Endodermal cell (in vitro differentiated cells): Measurements from ENCODE around the gene HLCS. TPM values are rescaled to one million over a fixed set of nuclear protein-coding genes. Genes with fewer than 3 reads are reported as not detected.
A peak's percentile ranks its signal among the peaks of the same experiment; 100 is the strongest.

Experiments used
- DNase-seq: peaks from one replicate; pipeline ENCODE4 v3.0.0-alpha.2; 2017
- H3K27ac ChIP-seq: 2 replicates; pipeline ENCODE4 v1.5.1; 2013; ENCODE audit warnings: mild to moderate bottlenecking, low read depth, low read length, moderate library complexity
- H3K27me3 ChIP-seq: 2 replicates; pipeline ENCODE4 v1.6.1; 2013; ENCODE audit warnings: mild to moderate bottlenecking, low read length, moderate library complexity; ENCODE audit not compliant: insufficient read depth, control insufficient read depth, poor library complexity, severe bottlenecking
- H3K36me3 ChIP-seq: 2 replicates; pipeline ENCODE4 v1.7.0; 2013; ENCODE audit warnings: mild to moderate bottlenecking, low read length, moderate library complexity; ENCODE audit not compliant: control insufficient read depth, insufficient read depth
- H3K4me1 ChIP-seq: one replicate; pipeline ENCODE4 v1.7.0; 2013; ENCODE audit warnings: low read length; ENCODE audit not compliant: control insufficient read depth, insufficient read depth
- H3K4me3 ChIP-seq: 2 replicates; pipeline ENCODE4 v1.5.1; 2013; ENCODE audit warnings: mild to moderate bottlenecking, low read length, moderate library complexity
- H3K9ac ChIP-seq: 2 replicates; pipeline ENCODE4 v1.6.1; 2013; ENCODE audit warnings: mild to moderate bottlenecking, low read length, moderate library complexity; ENCODE audit not compliant: poor library complexity, severe bottlenecking; ENCODE audit errors: extremely low read depth
- H3K9me3 ChIP-seq: 2 replicates; pipeline ENCODE4 v1.6.1; 2013; ENCODE audit warnings: mild to moderate bottlenecking, low read length, moderate library complexity; ENCODE audit not compliant: control insufficient read depth
- H3K27ac Mint-ChIP-seq: 2 replicates; pipeline ENCODE4 v1.8.0; 2020; ENCODE audit warnings: mixed read lengths
- H3K27me3 Mint-ChIP-seq: 2 replicates; pipeline ENCODE4 v1.8.0; 2021; ENCODE audit warnings: mild to moderate bottlenecking, mixed read lengths; ENCODE audit not compliant: insufficient read depth
- H3K36me3 Mint-ChIP-seq: 2 replicates; pipeline ENCODE4 v1.8.0; 2020; ENCODE audit warnings: low read depth, mixed read lengths
- H3K4me1 Mint-ChIP-seq: 2 replicates; pipeline ENCODE4 v1.8.0; 2020; ENCODE audit warnings: mixed read lengths
- H3K4me3 Mint-ChIP-seq: 2 replicates; pipeline ENCODE4 v1.8.0; 2020; ENCODE audit warnings: mild to moderate bottlenecking, moderate library complexity, mixed read lengths
- H3K9me3 Mint-ChIP-seq: 2 replicates; pipeline ENCODE4 v1.8.0; 2020; ENCODE audit warnings: mild to moderate bottlenecking, mixed read lengths
- CTCF ChIP-seq: fragments of 200-600 bp; sonication (generic); conservative IDR thresholded peaks from 2 replicates; pipeline ENCODE4 v1.5.0; 2021; ENCODE audit warnings: antibody characterized with exemption, mild to moderate bottlenecking
- WGBS, 2 experiments: methylation state at CpG; one replicate each; pipeline versions ENCODE4 v1.1.5 to v1.1.7; 2013; ENCODE audit warnings: missing lambda C conversion rate in 2 of 2, mixed read lengths in 1 of 2; ENCODE audit not compliant: insufficient coverage in 1 of 2, insufficient read length in 1 of 2; 5-methylcytosine and 5-hydroxymethylcytosine counted together
- total RNA-seq, 2 donors: library from RNA; stranded (reverse); fragmentation: NEBNext Ultra II Directional in 1 of 2; extraction: Animal tissue kit (Norgen Biotek cat#: 25700) in 1 of 2; gene quantifications; 2 replicates in 1 of 2; 3 replicates in 1 of 2; pipeline ENCODE4 v1.2.1, GENCODE V29; 2021

Gene HLCS
- total RNA-seq, 2 donors from 2014 or later, result 25.0 to 30.1 TPM

GRCh38 chr21:36706951-36707762, 259.3 kb downstream of the HLCS start:
- Histone ChIP-seq H3K4me3 (no peak overlapping the region), H3K9me3 (no peaks in the 10 kb centered on the region), H3K36me3 (no peaks in the 10 kb centered on the region), H3K9ac (no peak overlapping the region), H3K27me3 (peaks cover 100% of the 10 kb centered on the region), H3K4me1 (peaks cover 14% of the 10 kb centered on the region), H3K27ac (no peak overlapping the region)
- peak; percentile 47 for TF ChIP-seq CTCF
- peak; percentile 81 for DNase-seq
- Mint-ChIP-seq H3K9me3 (no peaks in the 10 kb centered on the region), H3K36me3 (no peaks in the 10 kb centered on the region), H3K4me3 (peak overlapping the region; percentile 23), H3K27me3 (peaks cover 100% of the 10 kb centered on the region), H3K4me1 (peaks cover 31% of the 10 kb centered on the region), H3K27ac (no peak overlapping the region)
- 3% methylated on average over 25 to 32 of the region's 32 CpGs for WGBS, 2 experiments

GRCh38 chr21:36706482-36706852, 260.0 kb downstream of the HLCS start:
- Mint-ChIP-seq H3K4me1 (peaks cover 36% of the 10 kb centered on the region), H3K27ac (no peak overlapping the region), H3K9me3 (no peaks in the 10 kb centered on the region), H3K4me3 (no peak overlapping the region), H3K27me3 (peaks cover 100% of the 10 kb centered on the region), H3K36me3 (no peaks in the 10 kb centered on the region)
- Histone ChIP-seq H3K27me3 (peaks cover 100% of the 10 kb centered on the region), H3K9me3 (no peaks in the 10 kb centered on the region), H3K36me3 (no peaks in the 10 kb centered on the region), H3K9ac (no peak overlapping the region), H3K4me3 (no peak overlapping the region), H3K4me1 (peaks cover 14% of the 10 kb centered on the region), H3K27ac (no peak overlapping the region)
- no peak for TF ChIP-seq CTCF
- peak; percentile 41 for DNase-seq
- 8 to 10% methylated on average over 10 to 12 of the region's 13 CpGs for WGBS, 2 experiments

- whole genome bisulfite sequencing, 2 experiments, result 6% methylated on average over 11 to 22 of the region's 22 CpGs
- peak; percentile 84 for DNase-seq
- no peak overlapping the region for H3K4me3 Mint-ChIP-seq
- no peak overlapping the region for H3K9ac ChIP-seq
- no peak overlapping the region for H3K27ac ChIP-seq
- H3K27ac Mint-ChIP-seq, result no peak overlapping the region
- no peaks in the 10 kb centered on the region for H3K36me3 Mint-ChIP-seq
- peak; percentile 75 for TF ChIP-seq CTCF
- peaks cover 100% of the 10 kb centered on the region for H3K27me3 Mint-ChIP-seq
- H3K4me1 Mint-ChIP-seq, result peaks cover 36% of the 10 kb centered on the region
- H3K9me3 ChIP-seq, result no peaks in the 10 kb centered on the region
- peaks cover 100% of the 10 kb centered on the region for H3K27me3 ChIP-seq
- no peak overlapping the region for H3K4me3 ChIP-seq
- H3K4me1 ChIP-seq, result peaks cover 14% of the 10 kb centered on the region
- H3K9me3 Mint-ChIP-seq, result no peaks in the 10 kb centered on the region
- no peaks in the 10 kb centered on the region for H3K36me3 ChIP-seq
Observed at GRCh38 chr21:36705679-36706481, 260.6 kb downstream of the HLCS start.
